NT2/D1 (cell line): ENCODE results near the gene CCDC92B.

Source experiments
- DNase-seq: peaks from one replicate; pipeline ENCODE4 v3.0.0-alpha.2; 2011; ENCODE audit warnings: low read depth, low spot score
- H3K27me3 ChIP-seq: 2 replicates; pipeline ENCODE4 v1.6.0; 2011; ENCODE audit warnings: mild to moderate bottlenecking; ENCODE audit not compliant: insufficient read length, insufficient read depth
- H3K36me3 ChIP-seq: 2 replicates; pipeline ENCODE4 v1.6.1; 2011; ENCODE audit warnings: mild to moderate bottlenecking, low read length, mixed read lengths; ENCODE audit not compliant: insufficient read depth, insufficient read length
- H3K4me1 ChIP-seq: 2 replicates; pipeline ENCODE4 v1.5.1; 2011; ENCODE audit not compliant: insufficient read depth, insufficient read length
- H3K4me3 ChIP-seq: 2 replicates; pipeline ENCODE4 v1.5.1; 2011; ENCODE audit warnings: low read depth; ENCODE audit not compliant: insufficient read length
- H3K9ac ChIP-seq: 2 replicates; pipeline ENCODE4 v1.6.0; 2011; ENCODE audit warnings: low read depth; ENCODE audit not compliant: insufficient read length
- H3K9me3 ChIP-seq: 2 replicates; pipeline ENCODE4 v1.5.1; 2011; ENCODE audit warnings: mild to moderate bottlenecking, low read length; ENCODE audit not compliant: insufficient read depth
- SUZ12 ChIP-seq: IDR thresholded peaks from 2 replicates; pipeline ENCODE4 v1.6.1; 2011; ENCODE audit not compliant: insufficient read length, insufficient read depth; ENCODE audit errors: extremely low read depth
- YY1 ChIP-seq: IDR thresholded peaks from 2 replicates; pipeline ENCODE4 v1.6.1; 2011; ENCODE audit not compliant: insufficient read length, insufficient read depth
- ZNF274 ChIP-seq: IDR thresholded peaks from 2 replicates; pipeline ENCODE4 v1.6.1; 2011; ENCODE audit warnings: mild to moderate bottlenecking, low read depth, low read length

Gene CCDC92B

DNA sequence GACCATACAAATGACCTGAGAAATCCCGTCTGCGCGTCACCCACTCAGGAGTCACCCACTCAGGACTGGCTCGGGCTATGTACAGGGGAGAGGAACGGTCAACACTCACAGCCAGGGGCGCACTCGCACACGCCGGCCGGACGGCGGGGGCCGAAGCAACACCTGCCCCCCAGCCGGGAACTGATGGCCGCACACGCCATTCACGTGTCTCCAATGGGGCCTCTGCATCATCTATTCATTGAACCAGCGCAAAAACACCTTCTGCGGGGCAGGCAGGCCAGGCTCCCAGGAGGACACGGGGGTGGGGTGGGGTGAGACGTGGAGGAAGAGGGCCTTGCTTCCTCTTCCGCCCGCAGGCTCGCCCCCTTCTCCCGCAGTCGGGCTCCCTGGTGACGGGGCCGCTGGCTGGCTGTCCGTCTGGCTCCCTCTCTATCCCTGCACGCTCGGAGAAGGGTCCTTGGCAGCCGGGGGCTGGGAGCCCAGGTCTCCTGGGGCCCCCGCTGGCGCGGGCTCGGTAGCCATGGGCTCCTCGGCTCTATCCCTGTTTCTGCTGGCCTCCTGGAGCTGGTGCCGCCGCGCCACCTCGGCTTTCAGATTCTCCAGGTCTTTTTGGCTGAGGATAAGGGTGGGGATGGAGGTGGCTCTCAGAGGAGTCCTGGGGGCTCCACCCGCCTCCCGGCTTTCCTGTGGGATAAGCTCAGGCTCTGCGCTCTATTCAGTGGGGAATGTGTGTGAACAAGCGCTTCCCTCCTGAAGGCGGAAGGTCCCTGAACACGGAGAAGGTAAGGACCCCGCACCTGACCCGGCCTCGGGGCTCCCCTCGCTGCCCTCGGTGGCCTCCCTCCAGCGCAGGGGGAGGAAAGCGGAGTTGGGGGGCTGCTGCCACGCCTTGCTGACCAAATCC, 59.0 kb downstream of the CCDC92B start:
- no peak for TF ChIP-seq ZNF274
- no peak for TF ChIP-seq YY1
- no peak for TF ChIP-seq SUZ12
- DNase-seq = no peak
- no peaks in the 10 kb centered on the region for H3K27me3 ChIP-seq
- H3K9me3 ChIP-seq = no peaks in the 10 kb centered on the region
- H3K9ac ChIP-seq = no peak overlapping the region
- H3K4me1 ChIP-seq = peaks cover 6% of the 10 kb centered on the region
- H3K4me3 ChIP-seq = no peak overlapping the region
- H3K36me3 ChIP-seq = peaks cover 49% of the 10 kb centered on the region

DNA sequence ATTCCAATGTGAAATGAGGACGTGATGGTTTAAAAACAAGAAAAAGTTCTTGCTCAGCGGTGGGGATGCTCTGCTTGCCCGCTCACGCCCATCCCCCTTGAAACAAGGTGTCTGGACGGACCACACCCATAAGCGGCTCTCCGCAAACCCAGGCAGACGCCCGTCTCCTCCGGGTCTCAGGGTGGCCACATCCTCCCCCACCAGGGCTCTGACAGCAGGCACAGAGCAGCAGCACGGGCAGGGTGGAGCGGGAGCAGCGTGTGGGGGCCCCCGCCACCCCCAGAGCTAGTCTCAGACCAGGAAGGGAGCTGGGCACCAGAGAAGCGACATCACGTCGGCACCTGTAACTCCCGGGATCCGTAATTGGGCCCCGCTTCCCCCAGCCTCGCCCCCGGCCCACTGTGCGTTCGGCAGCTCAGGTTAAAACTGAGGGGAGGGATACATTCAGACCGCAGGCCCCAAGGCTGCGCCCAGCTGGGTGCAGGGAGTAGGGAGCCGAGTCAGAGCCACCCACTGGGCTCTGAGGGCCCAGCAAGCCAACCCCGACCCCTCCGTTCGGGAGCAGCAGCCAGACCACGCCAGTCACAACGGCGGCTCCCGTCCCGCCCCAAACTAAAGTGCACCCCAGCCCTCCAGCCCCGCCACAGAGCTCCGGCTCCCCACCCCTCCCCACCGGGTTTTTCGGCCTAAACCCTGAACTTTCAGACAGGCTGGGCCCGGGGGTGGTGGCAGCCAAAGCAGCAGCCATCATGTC, 59.9 kb downstream of the CCDC92B start:
- no peak overlapping the region for H3K4me3 ChIP-seq
- no peak for DNase-seq
- no peak for TF ChIP-seq YY1
- TF ChIP-seq SUZ12 = no peak
- no peak for TF ChIP-seq ZNF274
- peaks cover 44% of the 10 kb centered on the region for H3K36me3 ChIP-seq
- H3K27me3 ChIP-seq = no peaks in the 10 kb centered on the region
- H3K4me1 ChIP-seq = peaks cover 6% of the 10 kb centered on the region
- H3K9me3 ChIP-seq = no peaks in the 10 kb centered on the region
- no peak overlapping the region for H3K9ac ChIP-seq

DNA sequence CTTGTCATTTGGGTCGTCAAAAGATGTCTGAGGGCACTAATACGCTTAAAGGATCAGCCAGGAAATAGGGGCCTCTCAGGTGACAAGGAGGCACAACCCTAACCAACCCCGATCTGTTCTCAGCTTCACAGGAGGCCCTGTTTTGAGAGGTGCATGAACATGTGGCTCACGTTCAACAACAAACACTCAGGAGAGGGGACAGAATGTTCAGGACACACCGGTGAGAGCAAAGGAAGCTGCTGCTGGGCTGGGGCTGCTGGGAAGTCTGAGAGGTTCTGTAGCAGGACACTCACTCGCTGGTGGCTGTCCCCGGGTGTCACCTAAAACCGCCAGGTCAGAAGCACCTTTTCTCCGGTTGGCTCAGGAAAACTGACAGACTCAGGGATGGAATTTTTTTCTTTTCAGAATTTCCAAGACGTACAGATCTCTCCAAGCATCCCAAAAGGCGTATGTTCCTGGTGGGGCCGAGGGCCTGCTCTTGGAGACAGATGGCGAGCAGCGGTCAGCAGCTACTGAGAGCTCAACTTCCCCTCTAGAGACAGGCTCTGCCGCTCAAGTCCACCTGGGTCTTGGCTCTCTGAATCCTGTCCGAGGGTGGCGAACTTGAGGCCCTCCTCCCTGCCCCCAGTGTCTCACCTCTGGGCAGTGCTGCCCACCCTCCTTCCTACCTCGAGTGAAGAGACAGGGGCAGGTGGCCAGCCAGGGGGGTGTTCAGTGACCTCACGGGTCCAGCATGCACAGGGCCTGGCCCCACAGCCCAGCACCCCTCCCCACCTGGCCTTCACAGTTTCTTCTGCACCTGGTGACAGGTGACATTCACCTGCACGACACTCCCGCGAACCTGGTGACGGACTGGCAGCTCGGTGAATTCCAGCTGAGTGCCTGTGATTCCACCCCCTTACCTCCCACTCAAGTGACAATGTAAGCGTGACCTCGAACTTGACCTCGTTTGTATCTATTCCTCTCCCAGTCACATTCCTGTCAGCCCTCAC, 60.8 kb downstream of the CCDC92B start:
- TF ChIP-seq ZNF274 (no peak), YY1 (no peak), SUZ12 (no peak)
- Histone ChIP-seq H3K9ac (no peak overlapping the region), H3K9me3 (no peaks in the 10 kb centered on the region), H3K4me3 (no peak overlapping the region), H3K36me3 (peaks cover 48% of the 10 kb centered on the region), H3K27me3 (no peaks in the 10 kb centered on the region), H3K4me1 (peaks cover 6% of the 10 kb centered on the region)
- no peak for DNase-seq

DNA sequence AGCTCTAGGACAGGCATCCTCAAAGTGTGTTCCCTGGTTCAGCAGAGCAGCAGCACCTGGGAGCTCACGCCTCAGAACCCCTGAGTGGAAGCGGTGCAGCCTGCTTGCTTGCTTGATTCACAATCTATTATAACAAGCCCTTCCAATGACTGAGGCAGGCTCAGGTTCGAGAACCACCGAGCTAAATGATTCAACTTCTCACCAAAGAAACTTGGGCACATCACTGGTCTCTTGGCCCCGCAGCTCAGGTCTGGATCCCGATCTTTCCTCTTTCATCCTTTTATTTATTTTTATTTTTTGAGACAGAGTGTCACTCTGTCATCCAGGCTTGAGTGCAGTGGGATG, 62.4 kb downstream of the CCDC92B start:
- Histone ChIP-seq H3K4me3 (no peak overlapping the region), H3K36me3 (peaks cover 41% of the 10 kb centered on the region), H3K9me3 (no peaks in the 10 kb centered on the region), H3K9ac (no peak overlapping the region), H3K4me1 (peaks cover 6% of the 10 kb centered on the region), H3K27me3 (no peaks in the 10 kb centered on the region)
- TF ChIP-seq SUZ12 = no peak
- no peak for TF ChIP-seq YY1
- TF ChIP-seq ZNF274 = no peak
- DNase-seq = no peak

- H3K9ac ChIP-seq = no peak overlapping the region
- no peaks in the 10 kb centered on the region for H3K27me3 ChIP-seq
- peaks cover 6% of the 10 kb centered on the region for H3K4me1 ChIP-seq
- no peak overlapping the region for H3K4me3 ChIP-seq
- H3K36me3 ChIP-seq = peaks cover 44% of the 10 kb centered on the region
- H3K9me3 ChIP-seq = no peaks in the 10 kb centered on the region
- TF ChIP-seq ZNF274 (no peak), SUZ12 (no peak), YY1 (no peak)
- no peak for DNase-seq
Observed at GRCh38 chr17:2685696-2686095, 63.8 kb downstream of the CCDC92B start.

GRCh38 chr17:2684549-2684948, 64.9 kb downstream of the CCDC92B start:
- Histone ChIP-seq H3K4me3 (no peak overlapping the region), H3K27me3 (no peaks in the 10 kb centered on the region), H3K9me3 (no peaks in the 10 kb centered on the region), H3K9ac (no peak overlapping the region), H3K36me3 (peaks cover 44% of the 10 kb centered on the region), H3K4me1 (peaks cover 6% of the 10 kb centered on the region)
- DNase-seq = no peak
- no peak for TF ChIP-seq YY1

DNA sequence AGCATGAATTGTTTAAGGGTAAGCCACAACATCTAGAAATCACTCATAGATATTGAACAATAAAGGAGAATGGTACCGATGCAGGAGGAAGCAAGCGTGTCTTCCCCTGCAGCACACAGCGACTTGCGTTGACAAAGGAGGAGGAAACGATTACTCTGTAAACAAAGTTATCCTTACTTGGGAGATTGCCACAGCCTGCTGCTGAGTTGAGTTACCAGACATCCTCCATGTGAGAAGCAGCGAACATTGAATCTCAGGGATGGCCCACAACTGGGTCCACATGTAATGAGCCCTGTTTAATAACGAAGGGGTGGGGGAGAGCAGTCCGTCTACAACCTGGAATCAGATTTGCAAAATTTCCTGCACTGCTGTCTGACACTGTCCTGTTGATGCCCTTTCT, 65.5 kb downstream of the CCDC92B start:
- no peak for DNase-seq
- TF ChIP-seq SUZ12 (no peak), ZNF274 (no peak), YY1 (no peak)
- peaks cover 42% of the 10 kb centered on the region for H3K36me3 ChIP-seq

More for the DNA sequence above, 65.5 kb downstream of the CCDC92B start:
- Histone ChIP-seq H3K9me3 (no peaks in the 10 kb centered on the region), H3K4me1 (peaks cover 2% of the 10 kb centered on the region), H3K4me3 (no peak overlapping the region), H3K9ac (no peak overlapping the region), H3K27me3 (no peaks in the 10 kb centered on the region)
